B cell (primary cell): ENCODE measurements around the gene PRDM2. TPM values are rescaled to one million over a fixed set of nuclear protein-coding genes. Genes with fewer than 3 reads are reported as not detected.

Source experiments
- ATAC-seq: fragments of 200-7000 bp; cut with Tn5 transposase; one replicate; pipeline ENCODE4 v1.10.0; 2021; ENCODE audit warnings: low read depth, mild to moderate bottlenecking, moderate number of reproducible peaks, moderate library complexity
- CTCF ChIA-PET: fragments of 350-600 bp; sonication (Branson Sonifier 250); formaldehyde crosslinking; loops from one replicate; lab custom pipeline; 2021; ENCODE audit warnings: antibody characterized with exemption, inconsistent platforms; lab: Charles Lee
- POLR2A ChIA-PET: fragments of 350-600 bp; sonication (Branson Sonifier 250); formaldehyde crosslinking; loops from one replicate; lab custom pipeline; 2021; ENCODE audit warnings: antibody characterized with exemption; lab: Charles Lee
- DNase-seq: peaks from one replicate; pipeline ENCODE4 v3.0.0; 2013
- H2AFZ ChIP-seq: 2 replicates; pipeline ENCODE4 v1.6.1; 2012; ENCODE audit warnings: mild to moderate bottlenecking, low read depth, low read length; ENCODE audit not compliant: insufficient read depth, poor library complexity, severe bottlenecking
- H3K27ac ChIP-seq, 2 donors: 1 replicate in 1 of 2; 2 replicates in 1 of 2; pipeline ENCODE4 v1.5.1; 2012 to 2013; ENCODE audit warnings: low read length in 2 of 2, mild to moderate bottlenecking in 2 of 2, moderate library complexity in 1 of 2
- H3K27me3 ChIP-seq, 4 experiments: fragments of 200-600 bp in 1 of 4; sonication (generic) in 1 of 4; replicated peaks in 1 of 4; 1 replicate in 2 of 4; 2 replicates in 2 of 4; pipeline versions ENCODE4 v1.6.1 to v1.7.0; 2013 to 2016; ENCODE audit warnings: low read length in 3 of 4, mild to moderate bottlenecking in 2 of 4, mixed read lengths in 1 of 4, moderate library complexity in 1 of 4; ENCODE audit not compliant: insufficient read depth in 4 of 4, control insufficient read depth in 3 of 4; ENCODE audit errors: control extremely low read depth in 1 of 4
- H3K36me3 ChIP-seq, 2 experiments: replicated peaks in 1 of 2; 1 replicate in 1 of 2; 2 replicates in 1 of 2; pipeline versions ENCODE4 v1.6.1 to v1.7.1; 2013; ENCODE audit warnings: low read length in 1 of 2; ENCODE audit not compliant: insufficient read depth in 2 of 2, control insufficient read depth in 1 of 2; ENCODE audit errors: control extremely low read depth in 1 of 2, extremely low read depth in 1 of 2
- H3K4me1 ChIP-seq, 2 donors: fragments of 200-600 bp in 1 of 2; sonication (generic) in 1 of 2; 1 replicate in 1 of 2; 2 replicates in 1 of 2; pipeline versions ENCODE4 v1.5.1 to v1.6.1; 2013 to 2017; ENCODE audit warnings: low read length in 2 of 2; ENCODE audit not compliant: control insufficient read depth in 2 of 2, insufficient read depth in 2 of 2
- H3K4me2 ChIP-seq: replicated peaks from 2 replicates; pipeline ENCODE3; 2012; ENCODE audit warnings: mild to moderate bottlenecking, low read depth, low read length; ENCODE audit not compliant: poor library complexity, severe bottlenecking
- H3K4me3 ChIP-seq, 5 experiments: fragments of 200-600 bp in 1 of 5; sonication (generic) in 1 of 5; 1 replicate in 3 of 5; 2 replicates in 2 of 5; pipeline versions ENCODE4 v1.5.1 to v1.7.0; 2011 to 2016; ENCODE audit warnings: low read length in 4 of 5, mild to moderate bottlenecking in 4 of 5, low read depth in 2 of 5, control low read depth in 1 of 5, moderate library complexity in 1 of 5; ENCODE audit not compliant: insufficient read depth in 1 of 5; ENCODE audit errors: control extremely low read depth in 1 of 5, extremely low read depth in 1 of 5
- H3K79me2 ChIP-seq: fragments of 200-600 bp; sonication (generic); one replicate; pipeline ENCODE4 v1.6.0; 2016; ENCODE audit warnings: low read length; ENCODE audit not compliant: control insufficient read depth, insufficient read depth
- H3K9ac ChIP-seq: fragments of 200-600 bp; sonication (generic); 2 replicates; pipeline ENCODE4 v1.6.1; 2017; ENCODE audit warnings: mild to moderate bottlenecking, low read length, moderate library complexity
- H3K9me3 ChIP-seq, 3 donors: one replicate each; pipeline versions ENCODE4 v1.6.1 to v1.7.1; 2013; ENCODE audit warnings: low read length in 2 of 3; ENCODE audit not compliant: control insufficient read depth in 2 of 3, insufficient read depth in 1 of 3; ENCODE audit errors: control extremely low read depth in 1 of 3
- H4K20me1 ChIP-seq: 2 replicates; pipeline ENCODE4 v1.6.0; 2012; ENCODE audit warnings: mild to moderate bottlenecking, low read length; ENCODE audit not compliant: insufficient read depth, control insufficient read depth, poor library complexity, severe bottlenecking
- H3K27ac Mint-ChIP-seq: one replicate; pipeline ENCODE4 v1.8.0; 2021; ENCODE audit warnings: mixed read lengths
- H3K27me3 Mint-ChIP-seq: one replicate; pipeline ENCODE4 v1.8.0; 2021; ENCODE audit warnings: mixed read lengths
- H3K4me1 Mint-ChIP-seq: one replicate; pipeline ENCODE4 v1.8.0; 2021; ENCODE audit warnings: mixed read lengths
- H3K4me3 Mint-ChIP-seq: one replicate; pipeline ENCODE4 v1.8.0; 2021; ENCODE audit warnings: mixed read lengths
- H3K9me3 Mint-ChIP-seq: one replicate; pipeline ENCODE4 v1.8.0; 2022; ENCODE audit warnings: mixed read lengths; ENCODE audit not compliant: insufficient read depth
- EZH2 ChIP-seq: IDR thresholded peaks from 2 replicates; pipeline ENCODE4 v1.6.1; 2012; ENCODE audit warnings: borderline replicate concordance, low read depth, mild to moderate bottlenecking, moderate library complexity, low read length; ENCODE audit not compliant: insufficient read depth, poor library complexity, severe bottlenecking
- WGBS: methylation state at CpG from one replicate; pipeline ENCODE4 v1.1.5; 2013; ENCODE audit warnings: missing lambda C conversion rate; ENCODE audit not compliant: insufficient coverage; 5-methylcytosine and 5-hydroxymethylcytosine counted together
- intact Hi-C: fragments of 100-400 bp; cut with micrococcal nuclease; formaldehyde crosslinking; loops from one replicate; pipeline ENCODE4 v1.10.0; 2022
- polyA plus RNA-seq: library from polyadenylated mRNA; depleted of rRNA; stranded (reverse); fragments of >200 nt; gene quantifications from 2 replicates; pipeline ENCODE4 v1.2.3, GENCODE V29; 2012
- total RNA-seq, 2 donors: library from RNA; stranded (reverse); fragments of 120-200 nt in 1 of 2; gene quantifications; 1 replicate in 1 of 2; 2 replicates in 1 of 2; pipeline versions ENCODE4 v1.2.3 to v1.2.4, GENCODE V29; 2013 to 2022
- TF ChIP-seq, protein P1 (sequence below): fragments of 200-600 bp; IDR thresholded peaks from one replicate; pipeline ENCODE4 v1.8.0; 2022; ENCODE audit warnings: antibody characterized with exemption, mild to moderate bottlenecking

PRDM2 gene
- total and polyA plus RNA-seq, 2 donors (not counting 1 experiment from before 2014, with no cell fraction given) = 50.1 to 432 TPM

DNA sequence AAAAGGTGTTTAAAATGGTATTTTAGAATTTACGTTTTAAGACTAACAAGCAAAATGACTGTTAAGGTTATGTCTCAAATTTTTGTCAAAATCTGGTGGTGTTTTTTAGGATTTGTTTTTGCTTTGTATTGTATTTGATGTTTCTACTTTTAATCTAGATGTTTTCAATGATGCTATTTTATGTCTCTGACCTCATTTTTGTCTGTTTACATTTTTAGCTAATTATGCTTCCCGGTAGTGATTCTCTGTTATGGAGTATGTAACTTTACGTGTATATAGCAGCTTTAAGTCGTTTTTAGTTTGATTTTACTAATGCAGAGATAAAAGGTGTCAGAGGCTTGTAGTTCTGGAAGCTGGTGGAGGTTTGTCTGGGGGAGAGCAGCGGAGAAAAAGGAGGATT lies 71.8 kb downstream of the PRDM2 start:
- Histone ChIP-seq H3K36me3 (peaks cover 3 to 68% of the 10 kb centered on the region in 2 experiments), H3K27ac (no peak overlapping the region), H3K9me3 (no peaks in the 10 kb centered on the region), H3K27me3 (no peaks in the 10 kb centered on the region), H3K4me1 (peaks cover 12% of the 10 kb centered on the region in 2 donors), H3K4me3 (no peak overlapping the region), H4K20me1 (peaks cover 100% of the 10 kb centered on the region), H2AFZ (no peak overlapping the region), H3K79me2 (peaks cover 100% of the 10 kb centered on the region), H3K9ac (no peak overlapping the region), H3K4me2 (no peak overlapping the region)
- no peak for TF ChIP-seq EZH2
- TF ChIP-seq, protein P1, sequence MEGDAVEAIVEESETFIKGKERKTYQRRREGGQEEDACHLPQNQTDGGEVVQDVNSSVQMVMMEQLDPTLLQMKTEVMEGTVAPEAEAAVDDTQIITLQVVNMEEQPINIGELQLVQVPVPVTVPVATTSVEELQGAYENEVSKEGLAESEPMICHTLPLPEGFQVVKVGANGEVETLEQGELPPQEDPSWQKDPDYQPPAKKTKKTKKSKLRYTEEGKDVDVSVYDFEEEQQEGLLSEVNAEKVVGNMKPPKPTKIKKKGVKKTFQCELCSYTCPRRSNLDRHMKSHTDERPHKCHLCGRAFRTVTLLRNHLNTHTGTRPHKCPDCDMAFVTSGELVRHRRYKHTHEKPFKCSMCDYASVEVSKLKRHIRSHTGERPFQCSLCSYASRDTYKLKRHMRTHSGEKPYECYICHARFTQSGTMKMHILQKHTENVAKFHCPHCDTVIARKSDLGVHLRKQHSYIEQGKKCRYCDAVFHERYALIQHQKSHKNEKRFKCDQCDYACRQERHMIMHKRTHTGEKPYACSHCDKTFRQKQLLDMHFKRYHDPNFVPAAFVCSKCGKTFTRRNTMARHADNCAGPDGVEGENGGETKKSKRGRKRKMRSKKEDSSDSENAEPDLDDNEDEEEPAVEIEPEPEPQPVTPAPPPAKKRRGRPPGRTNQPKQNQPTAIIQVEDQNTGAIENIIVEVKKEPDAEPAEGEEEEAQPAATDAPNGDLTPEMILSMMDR = no peak
- H3K4me3 Mint-ChIP-seq = no peak overlapping the region
- H3K27me3 Mint-ChIP-seq = no peaks in the 10 kb centered on the region
- POLR2A ChIA-PET = interaction anchor here (1.1 kb wide), 1 partner anchor 14 kb away, joined by 10 read pairs; no protein-coding TSS in a partner anchor
- 91% methylated on average over 3 of the region's 5 CpGs for WGBS
- intact Hi-C loops = no loop called here
- H3K4me1 Mint-ChIP-seq = peaks cover 40% of the 10 kb centered on the region
- H3K9me3 Mint-ChIP-seq = no peaks in the 10 kb centered on the region
- ATAC-seq (no peak), DNase-seq (no peak)
- no peak overlapping the region for H3K27ac Mint-ChIP-seq
- CTCF ChIA-PET = interaction anchor here (0.6 to 1.9 kb wide), 3 partner anchors 11 to 135 kb away, joined by 4 to 7 read pairs (median 6); no protein-coding TSS in a partner anchor

DNA sequence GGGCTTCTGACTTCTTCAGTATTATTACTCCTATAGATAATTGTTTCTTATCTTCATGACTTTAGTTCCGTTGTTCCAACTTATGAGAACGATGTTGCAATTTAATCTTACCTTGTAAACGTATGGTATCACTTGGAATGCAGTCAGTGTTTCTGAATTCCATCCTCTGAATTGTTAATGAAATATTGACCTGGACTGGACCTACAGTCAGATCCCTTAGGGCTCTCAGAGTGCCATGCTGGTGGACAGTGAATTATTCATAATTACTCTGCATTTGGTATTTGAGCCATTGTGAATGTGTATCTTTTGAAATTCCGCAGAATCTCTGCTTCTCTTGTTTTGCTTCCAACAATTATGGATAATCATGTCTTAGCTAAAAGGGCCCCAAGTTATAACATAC lies 72.3 kb downstream of the PRDM2 start:
- H3K79me2 ChIP-seq = peaks cover 100% of the 10 kb centered on the region
- TF ChIP-seq, protein P1 = no peak
- TF ChIP-seq EZH2 = no peak
- CTCF ChIA-PET = interaction anchor here (1.8 to 1.9 kb wide), 2 partner anchors 12 to 46 kb away, joined by 6 to 7 read pairs; no protein-coding TSS in a partner anchor
- H3K27ac ChIP-seq = no peak overlapping the region
- intact Hi-C loops = no loop called here
- H3K9ac ChIP-seq = no peak overlapping the region
- no peaks in the 10 kb centered on the region for H3K27me3 ChIP-seq
- peaks cover 100% of the 10 kb centered on the region for H4K20me1 ChIP-seq
- POLR2A ChIA-PET = interaction anchor here (1.1 to 1.4 kb wide), 2 partner anchors 10 to 15 kb away, joined by 4 to 10 read pairs; no protein-coding TSS in a partner anchor
- Mint-ChIP-seq H3K9me3 (no peaks in the 10 kb centered on the region), H3K4me1 (peaks cover 37% of the 10 kb centered on the region), H3K27ac (no peak overlapping the region), H3K27me3 (no peaks in the 10 kb centered on the region), H3K4me3 (no peak overlapping the region)
- ATAC-seq = no peak
- H3K9me3 ChIP-seq = no peaks in the 10 kb centered on the region
- WGBS = 100% methylated on average over 1 of the region's 4 CpGs
- no peak overlapping the region for H3K4me3 ChIP-seq
- H2AFZ ChIP-seq = no peak overlapping the region
- no peak for DNase-seq
- H3K4me1 ChIP-seq = peaks cover 12% of the 10 kb centered on the region in 2 donors
- H3K4me2 ChIP-seq = no peak overlapping the region
- H3K36me3 ChIP-seq = peaks cover 4 to 73% of the 10 kb centered on the region in 2 experiments
